Measurements from ENCODE around the gene ANKS6.

DNA sequence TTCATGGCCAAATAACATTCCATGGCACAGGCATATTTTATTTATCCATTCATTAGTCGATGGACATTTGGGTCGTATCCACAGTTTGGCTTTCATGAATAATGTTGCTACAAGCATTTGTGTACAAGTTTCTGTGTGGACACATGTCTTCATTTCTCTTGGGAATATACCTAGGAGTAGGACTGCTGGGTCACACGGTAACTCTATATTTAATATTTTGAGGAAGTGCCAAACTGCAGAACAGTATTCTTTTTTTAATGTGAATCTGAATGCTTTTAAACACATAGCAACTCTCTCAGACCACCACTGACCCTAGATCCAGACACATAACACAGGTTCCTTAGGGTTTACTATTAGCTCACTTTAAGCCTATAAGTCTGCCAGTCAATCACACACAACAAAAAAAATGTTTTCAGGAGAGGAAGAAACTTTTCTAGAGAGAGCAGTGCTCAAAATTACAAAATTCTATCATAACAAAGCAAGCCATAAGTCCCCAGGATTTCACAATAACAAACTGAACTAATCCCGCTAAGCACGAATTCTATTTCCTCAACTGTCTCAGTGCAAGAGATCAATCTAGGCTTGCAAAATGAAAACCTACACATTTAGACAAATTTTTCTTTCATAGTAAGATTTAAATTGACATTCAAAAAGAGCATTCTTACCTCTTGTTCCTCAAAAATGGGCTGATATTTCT is 45.8 kb downstream of the ANKS6 start:
- TF ChIP-seq, protein P1, sequence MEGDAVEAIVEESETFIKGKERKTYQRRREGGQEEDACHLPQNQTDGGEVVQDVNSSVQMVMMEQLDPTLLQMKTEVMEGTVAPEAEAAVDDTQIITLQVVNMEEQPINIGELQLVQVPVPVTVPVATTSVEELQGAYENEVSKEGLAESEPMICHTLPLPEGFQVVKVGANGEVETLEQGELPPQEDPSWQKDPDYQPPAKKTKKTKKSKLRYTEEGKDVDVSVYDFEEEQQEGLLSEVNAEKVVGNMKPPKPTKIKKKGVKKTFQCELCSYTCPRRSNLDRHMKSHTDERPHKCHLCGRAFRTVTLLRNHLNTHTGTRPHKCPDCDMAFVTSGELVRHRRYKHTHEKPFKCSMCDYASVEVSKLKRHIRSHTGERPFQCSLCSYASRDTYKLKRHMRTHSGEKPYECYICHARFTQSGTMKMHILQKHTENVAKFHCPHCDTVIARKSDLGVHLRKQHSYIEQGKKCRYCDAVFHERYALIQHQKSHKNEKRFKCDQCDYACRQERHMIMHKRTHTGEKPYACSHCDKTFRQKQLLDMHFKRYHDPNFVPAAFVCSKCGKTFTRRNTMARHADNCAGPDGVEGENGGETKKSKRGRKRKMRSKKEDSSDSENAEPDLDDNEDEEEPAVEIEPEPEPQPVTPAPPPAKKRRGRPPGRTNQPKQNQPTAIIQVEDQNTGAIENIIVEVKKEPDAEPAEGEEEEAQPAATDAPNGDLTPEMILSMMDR (IDR thresholded peaks at IDR 0.05): no peak
- no peak for TF ChIP-seq POLR2A (IDR thresholded peaks at IDR 0.05)

Measured in esophagus squamous epithelium (tissue), 4 donors.